HepG2 (cell line): ENCODE measurements around the gene FUCA2. TPM values are rescaled to one million over a fixed set of nuclear protein-coding genes. Genes with fewer than 3 reads are reported as not detected.

Experiments
- ARID5B ChIP-seq: IDR thresholded peaks from 2 replicates; pipeline ENCODE4 v1.4.0; 2020; ENCODE audit warnings: mild to moderate bottlenecking, missing genetic modification reagents
- CCDC6 ChIP-seq: sonication (generic); formaldehyde crosslinking; IDR thresholded peaks from 2 replicates; pipeline ENCODE4 v1.8.1; 2022; ENCODE audit warnings: mild to moderate bottlenecking, missing genetic modification reagents, moderate library complexity
- FOXJ3 ChIP-seq: sonication (generic); formaldehyde crosslinking; IDR thresholded peaks from 2 replicates; pipeline ENCODE4 v1.4.0; 2020; ENCODE audit warnings: missing genetic modification reagents, mild to moderate bottlenecking, borderline replicate concordance
- GABPB1 ChIP-seq: IDR thresholded peaks from 2 replicates; pipeline ENCODE4 v1.6.1; 2016; ENCODE audit warnings: mild to moderate bottlenecking, missing genetic modification reagents, moderate library complexity, missing compliant biosample characterization
- GTF2F1 ChIP-seq: fragments of 150-350 bp; IDR thresholded peaks from 2 replicates; pipeline ENCODE4 v1.6.1; 2014; ENCODE audit warnings: low read length
- HCFC1 ChIP-seq: fragments of 150-350 bp; IDR thresholded peaks from 2 replicates; pipeline ENCODE4 v1.6.1; 2014; ENCODE audit warnings: low read depth, low read length
- HNRNPLL ChIP-seq: fragments of 200-400 bp; formaldehyde crosslinking; IDR thresholded peaks from 2 replicates; pipeline ENCODE4 v1.6.1; 2017; ENCODE audit warnings: mild to moderate bottlenecking, low read depth, low read length; ENCODE audit not compliant: poor library complexity, severe bottlenecking
- IKZF1 ChIP-seq: fragments of 450-650 bp; IDR thresholded peaks from 2 replicates; pipeline ENCODE4 v1.7.1; 2016
- MAF1 ChIP-seq: sonication (generic); formaldehyde crosslinking; IDR thresholded peaks from 2 replicates; pipeline ENCODE4 v1.5.0; 2020; ENCODE audit warnings: missing genetic modification reagents, borderline replicate concordance
- MAFK ChIP-seq, 2 experiments: IDR thresholded peaks in 1 of 2; conservative IDR thresholded peaks in 1 of 2; 2 replicates each; pipeline ENCODE4 v1.6.1; 2011; ENCODE audit warnings: improper control_type of control experiment in 2 of 2, low read length in 2 of 2
- NR2F2 ChIP-seq: IDR thresholded peaks from 2 replicates; pipeline ENCODE4 v1.6.1; 2012; ENCODE audit warnings: low read depth, inconsistent platforms, borderline replicate concordance
- NR2F6 ChIP-seq, 2 experiments: IDR thresholded peaks; 2 replicates each; pipeline ENCODE4 v1.6.1; 2016; ENCODE audit warnings: antibody characterized with exemption in 1 of 2, mild to moderate bottlenecking in 1 of 2
- POLR2G ChIP-seq: fragments of 200-400 bp; formaldehyde crosslinking; IDR thresholded peaks from 2 replicates; pipeline ENCODE4 v1.6.1; 2018; ENCODE audit warnings: mild to moderate bottlenecking, low read depth, low read length, moderate library complexity
- REXO4 ChIP-seq: sonication (generic); formaldehyde crosslinking; IDR thresholded peaks from 2 replicates; pipeline ENCODE4 v1.8.0; 2022; ENCODE audit warnings: missing genetic modification reagents, mild to moderate bottlenecking, borderline replicate concordance
- SALL1 ChIP-seq: sonication (generic); formaldehyde crosslinking; IDR thresholded peaks from 2 replicates; pipeline ENCODE4 v1.8.0; 2022; ENCODE audit warnings: mild to moderate bottlenecking, missing genetic modification reagents
- SMAD3 ChIP-seq: sonication (generic); formaldehyde crosslinking; IDR thresholded peaks from 2 replicates; pipeline ENCODE4 v1.4.0; 2020; ENCODE audit warnings: missing genetic modification reagents
- TEAD2 ChIP-seq: sonication (generic); formaldehyde crosslinking; IDR thresholded peaks from 2 replicates; pipeline ENCODE4 v1.9.0; 2021; ENCODE audit warnings: missing genetic modification reagents
- ZBTB7B ChIP-seq: sonication (generic); formaldehyde crosslinking; IDR thresholded peaks from 2 replicates; pipeline ENCODE4 v1.4.0; 2020; ENCODE audit warnings: missing genetic modification reagents
- ZKSCAN1 ChIP-seq: fragments of 150-350 bp; IDR thresholded peaks from 2 replicates; pipeline ENCODE4 v1.6.1; 2014; ENCODE audit warnings: low read length
- ZMYM2 ChIP-seq: sonication (generic); formaldehyde crosslinking; IDR thresholded peaks from 2 replicates; pipeline ENCODE4 v1.8.0; 2022; ENCODE audit warnings: mild to moderate bottlenecking, missing genetic modification reagents
- ZNF224 ChIP-seq: sonication (generic); formaldehyde crosslinking; IDR thresholded peaks from 2 replicates; pipeline ENCODE4 v1.5.0; 2020; ENCODE audit warnings: mild to moderate bottlenecking, missing genetic modification reagents
- ZNF367 ChIP-seq: sonication (generic); formaldehyde crosslinking; IDR thresholded peaks from 2 replicates; pipeline ENCODE4 v1.4.0; 2020; ENCODE audit warnings: missing genetic modification reagents, borderline replicate concordance
- ZNF546 ChIP-seq: sonication (generic); formaldehyde crosslinking; conservative IDR thresholded peaks from 2 replicates; pipeline ENCODE4 v1.8.1; 2023; ENCODE audit warnings: mild to moderate bottlenecking, missing genetic modification reagents
- ZNF547 ChIP-seq: sonication (generic); formaldehyde crosslinking; IDR thresholded peaks from 2 replicates; pipeline ENCODE4 v1.5.1; 2020; ENCODE audit warnings: mild to moderate bottlenecking, missing genetic modification reagents
- ZNF629 ChIP-seq: sonication (generic); formaldehyde crosslinking; conservative IDR thresholded peaks from 2 replicates; pipeline ENCODE4 v1.5.0; 2020; ENCODE audit warnings: missing genetic modification reagents
- ZNF660 ChIP-seq: sonication (generic); formaldehyde crosslinking; IDR thresholded peaks from 2 replicates; pipeline ENCODE4 v1.5.1; 2020; ENCODE audit warnings: mild to moderate bottlenecking, low read depth, missing genetic modification reagents, borderline replicate concordance
- ZNF747 ChIP-seq: sonication (generic); formaldehyde crosslinking; IDR thresholded peaks from 2 replicates; pipeline ENCODE4 v1.8.1; 2023; ENCODE audit warnings: missing genetic modification reagents, mild to moderate bottlenecking, borderline replicate concordance
- ZNF816 ChIP-seq: sonication (generic); formaldehyde crosslinking; IDR thresholded peaks from 2 replicates; pipeline ENCODE4 v1.8.0; 2022; ENCODE audit warnings: missing genetic modification reagents, mild to moderate bottlenecking, borderline replicate concordance
- ZNF850 ChIP-seq: sonication (generic); formaldehyde crosslinking; conservative IDR thresholded peaks from 2 replicates; pipeline ENCODE4 v1.9.0; 2021; ENCODE audit warnings: mild to moderate bottlenecking, missing genetic modification reagents
- polyA plus RNA-seq, 8 experiments: library from polyadenylated mRNA; depleted of rRNA in 3 of 8; stranded (reverse) in 7 of 8; unstranded in 1 of 8; fragments of >200 nt; fragmentation: Illumina TruSeq in 4 of 8; extraction: Trizol in 4 of 8; gene quantifications; 2 replicates each; pipeline versions ENCODE4 v1.2.1 to v1.2.3, GENCODE V29; 2011 to 2016; ENCODE audit warnings: low read depth in 4 of 8, missing spikeins in 1 of 8, mixed read lengths in 1 of 8; ENCODE audit not compliant: insufficient read depth in 1 of 8
- total RNA-seq, 5 experiments: library from RNA; depleted of rRNA; stranded (reverse); fragments of >200 nt; fragmentation: Illumina TruSeq; extraction: Trizol; gene quantifications; 2 replicates each; pipeline ENCODE4 v1.2.3, GENCODE V29; 2016; ENCODE audit warnings: low read depth in 1 of 5

FUCA2 gene
- total and polyA plus RNA-seq, 2 of the 13 experiments (the other 11 are each of a cell fraction or from before 2014, with no cell fraction given): 87.4 to 144 TPM

DNA sequence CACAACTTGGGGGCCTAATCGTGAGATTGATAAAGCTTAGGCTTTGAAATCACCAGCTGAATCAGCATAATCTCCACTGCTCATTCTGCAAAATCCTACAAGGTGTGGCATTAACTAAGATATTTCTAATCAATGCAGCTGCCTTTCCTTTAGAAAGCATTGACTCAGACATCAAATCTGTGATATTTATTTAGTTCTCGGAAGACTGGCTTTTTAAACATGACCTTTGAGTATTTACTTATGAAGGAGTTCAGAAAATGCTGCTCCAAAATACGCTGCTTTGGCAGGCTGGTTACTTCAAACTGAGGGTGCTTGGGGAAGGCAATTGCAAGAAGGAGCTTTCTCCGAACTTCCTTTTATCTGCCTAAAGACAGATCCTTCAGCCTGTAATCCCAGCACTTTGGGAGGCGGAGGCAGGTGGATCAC, 23.7 kb upstream of the FUCA2 start (continued):
- TF ChIP-seq ZNF629 (CRISPR knock-in tag) (no peak), HNRNPLL (no peak), ZNF224 (CRISPR knock-in tag) (no peak), ZKSCAN1 (no peak), TEAD2 (no peak), POLR2G (no peak), SALL1 (CRISPR knock-in tag) (0 out of 2 replicates have a peak, but pooled peaks have one; percentile 12), SMAD3 (CRISPR knock-in tag) (peak; percentile 25; the same call in 1 of the 2 replicates), ZNF816 (no peak), FOXJ3 (CRISPR knock-in tag) (peak; percentile 30; the same call in 1 of the 2 replicates), MAF1 (CRISPR knock-in tag) (no peak), CCDC6 (CRISPR knock-in tag) (no peak), ZNF547 (CRISPR knock-in tag) (no peak), ZNF747 (CRISPR knock-in tag) (no peak), ZNF660 (CRISPR knock-in tag) (no peak), ZNF850 (CRISPR knock-in tag) (no peak), ARID5B (CRISPR knock-in tag) (peak; percentile 94), ZNF546 (CRISPR knock-in tag) (no peak), ZMYM2 (CRISPR knock-in tag) (peak; percentile 81), GABPB1 (no peak), HCFC1 (no peak), GTF2F1 (no peak), ZBTB7B (no peak; the same call in 1 of the 2 replicates), MAFK (conservative IDR thresholded peaks at IDR 0.05 in 1 of 2, IDR thresholded peaks at IDR 0.05 in 1 of 2; ENCODE audit: low read length in 2 of 2) (peak; percentile 95), ZNF367 (CRISPR knock-in tag) (no peak), REXO4 (CRISPR knock-in tag) (no peak), IKZF1 (no peak), NR2F6 (IDR thresholded peaks at IDR 0.05) (peak; percentile 82), NR2F6 (CRISPR knock-in tag; IDR thresholded peaks at IDR 0.05) (peak; percentile 74), NR2F2 (peak; percentile 73)
